ENCODE results near the gene KIAA0319L. TPM values are rescaled to one million over a fixed set of nuclear protein-coding genes. Genes with fewer than 3 reads are reported as not detected.

KIAA0319L gene
- total and polyA plus RNA-seq, 2 experiments from 2014 or later, result 56.7 to 77.3 TPM

GRCh38 chr1:35444519-35444774 is 112.8 kb downstream of the KIAA0319L start:
- no peak for TF ChIP-seq CTCF (IDR thresholded peaks at IDR 0.05; ENCODE audit: low read depth, low read length)
- Histone ChIP-seq H3K4me3 (no peak overlapping the region), H3K27me3 (no peaks in the 10 kb centered on the region), H3K27ac (no peak overlapping the region), H3K4me1 (ENCODE audit: low read depth) (no peaks in the 10 kb centered on the region), H3K36me3 (peaks cover 52% of the 10 kb centered on the region), H3K9me3 (ENCODE audit: low read depth) (no peaks in the 10 kb centered on the region)
- no peak for DNase-seq (ENCODE audit: low read depth in 1 of 2, low spot score in 1 of 2)

GRCh38 chr1:35443768-35444518 is 113.3 kb downstream of the KIAA0319L start:
- peak in 1 of 2 donors; percentile 30 for DNase-seq (ENCODE audit: low read depth in 1 of 2, low spot score in 1 of 2)
- H3K36me3 ChIP-seq, result peaks cover 52% of the 10 kb centered on the region
- no peaks in the 10 kb centered on the region for H3K27me3 ChIP-seq
- no peaks in the 10 kb centered on the region for H3K4me1 ChIP-seq (ENCODE audit: low read depth)
- no peaks in the 10 kb centered on the region for H3K9me3 ChIP-seq (ENCODE audit: low read depth)
- TF ChIP-seq CTCF (IDR thresholded peaks at IDR 0.05; ENCODE audit: low read depth, low read length), result peak; percentile 12
- H3K27ac ChIP-seq, result no peak overlapping the region
- no peak overlapping the region for H3K4me3 ChIP-seq

- no peak for TF ChIP-seq CTCF (IDR thresholded peaks at IDR 0.05; ENCODE audit: low read depth, low read length)
- Histone ChIP-seq H3K4me3 (no peak overlapping the region), H3K36me3 (peaks cover 41% of the 10 kb centered on the region)
These were observed 114.5 kb downstream of the KIAA0319L start for GRCh38 chr1:35442734-35443133.

GRCh38 chr1:35441926-35442579 is 115.2 kb downstream of the KIAA0319L start:
- DNase-seq (ENCODE audit: low read depth in 1 of 2, low spot score in 1 of 2), result no peak
- TF ChIP-seq CTCF (IDR thresholded peaks at IDR 0.05; ENCODE audit: low read depth, low read length), result no peak
- H3K27ac ChIP-seq, result no peak overlapping the region
- no peaks in the 10 kb centered on the region for H3K4me1 ChIP-seq (ENCODE audit: low read depth)
- H3K36me3 ChIP-seq, result peaks cover 40% of the 10 kb centered on the region
- H3K4me3 ChIP-seq, result no peak overlapping the region
- H3K27me3 ChIP-seq, result no peaks in the 10 kb centered on the region
- H3K9me3 ChIP-seq (ENCODE audit: low read depth), result no peaks in the 10 kb centered on the region

More at GRCh38 chr1:35442734-35443133, 114.5 kb downstream of the KIAA0319L start:
- no peaks in the 10 kb centered on the region for H3K4me1 ChIP-seq (ENCODE audit: low read depth)
- DNase-seq (ENCODE audit: low read depth in 1 of 2, low spot score in 1 of 2), result no peak
- H3K27me3 ChIP-seq, result no peaks in the 10 kb centered on the region
- H3K27ac ChIP-seq, result no peak overlapping the region
- H3K9me3 ChIP-seq (ENCODE audit: low read depth), result no peaks in the 10 kb centered on the region

GRCh38 chr1:35439626-35440025 is 117.6 kb downstream of the KIAA0319L start:
- Histone ChIP-seq H3K4me3 (no peak overlapping the region), H3K27ac (no peak overlapping the region), H3K9me3 (ENCODE audit: low read depth) (no peaks in the 10 kb centered on the region), H3K4me1 (ENCODE audit: low read depth) (no peaks in the 10 kb centered on the region), H3K36me3 (peaks cover 36% of the 10 kb centered on the region), H3K27me3 (no peaks in the 10 kb centered on the region)
- TF ChIP-seq CTCF (IDR thresholded peaks at IDR 0.05; ENCODE audit: low read depth, low read length), result no peak
- DNase-seq (ENCODE audit: low read depth in 1 of 2, low spot score in 1 of 2), result no peak
